ENCODE measurements around the gene UBE2K.
A peak's percentile ranks its signal among the peaks of the same experiment; 100 is the strongest.
"Not testable (repeated sequence)": the region's sequence is repeated elsewhere in the genome, so short reads cannot be mapped to it uniquely, and the experiment has no call there.

The UBE2K gene

GRCh38 chr4:39689970-39690369 lies 8.0 kb upstream of the UBE2K start:
- DNase-seq (ENCODE audit: low read depth) = no peak

- DNase-seq (ENCODE audit: low read depth) = no peak
Observed at GRCh38 chr4:39698424-39699009, 581 bp downstream of the UBE2K start.

GRCh38 chr4:39699687-39700409 lies 1.9 kb downstream of the UBE2K start:
- no peak for DNase-seq (ENCODE audit: low read depth)

- DNase-seq (ENCODE audit: low read depth) = no peak
Observed at GRCh38 chr4:39700554-39700953, 2.6 kb downstream of the UBE2K start.

GRCh38 chr4:39702716-39703115 lies 4.8 kb downstream of the UBE2K start:
- DNase-seq (ENCODE audit: low read depth) = no peak

- not testable (repeated sequence) for DNase-seq (ENCODE audit: low read depth)
Observed at GRCh38 chr4:39704789-39705188, 6.9 kb downstream of the UBE2K start.

- peak; percentile 70 for DNase-seq (ENCODE audit: low read depth)
Observed at GRCh38 chr4:39706334-39706733, 8.4 kb downstream of the UBE2K start.

- DNase-seq (ENCODE audit: low read depth) = no peak
Observed at GRCh38 chr4:39706741-39707511, 9.0 kb downstream of the UBE2K start.

- no peak for DNase-seq (ENCODE audit: low read depth)
Observed at GRCh38 chr4:39710098-39710896, 12.4 kb downstream of the UBE2K start.

GRCh38 chr4:39712819-39713607 lies 15.1 kb downstream of the UBE2K start:
- no peak for DNase-seq (ENCODE audit: low read depth)

- DNase-seq (ENCODE audit: low read depth) = peak; percentile 60
Observed at GRCh38 chr4:39713691-39714090, 15.8 kb downstream of the UBE2K start.

- DNase-seq (ENCODE audit: low read depth) = no peak
Observed at GRCh38 chr4:39714166-39714565, 16.2 kb downstream of the UBE2K start.

- no peak for DNase-seq (ENCODE audit: low read depth)
Observed at GRCh38 chr4:39715788-39716187, 17.9 kb downstream of the UBE2K start.

GRCh38 chr4:39716356-39716755 lies 18.4 kb downstream of the UBE2K start:
- DNase-seq (ENCODE audit: low read depth) = no peak

- DNase-seq (ENCODE audit: low read depth) = not testable (repeated sequence)
Observed at GRCh38 chr4:39717743-39718142, 19.8 kb downstream of the UBE2K start.

GRCh38 chr4:39718366-39719323 lies 20.7 kb downstream of the UBE2K start:
- DNase-seq (ENCODE audit: low read depth) = no peak

GRCh38 chr4:39719804-39720580 lies 22.1 kb downstream of the UBE2K start:
- DNase-seq (ENCODE audit: low read depth) = no peak

- DNase-seq (ENCODE audit: low read depth) = not testable (repeated sequence)
Observed at GRCh38 chr4:39721273-39721672, 23.3 kb downstream of the UBE2K start.

GRCh38 chr4:39721788-39722187 lies 23.9 kb downstream of the UBE2K start:
- DNase-seq (ENCODE audit: low read depth) = no peak
